Measurements from ENCODE around the gene MTFMT.

- TF ChIP-seq CTCF (conservative IDR thresholded peaks at IDR 0.05; ENCODE audit: low read depth in 2 of 2): no peak
- TF ChIP-seq STAT1 (IDR thresholded peaks at IDR 0.05; ENCODE audit: unreplicated experiment): no peak
- no peak for TF ChIP-seq ETS1 (IDR thresholded peaks at IDR 0.05)
- TF ChIP-seq EZH2phosphoT487 (IDR thresholded peaks at IDR 0.05; ENCODE audit: unreplicated experiment): no peak
- no peak for TF ChIP-seq EZH2 (IDR thresholded peaks at IDR 0.05; ENCODE audit: low read depth, unreplicated experiment)
- no peak for TF ChIP-seq JUNB (IDR thresholded peaks at IDR 0.05; ENCODE audit: unreplicated experiment)
- TF ChIP-seq REST (IDR thresholded peaks at IDR 0.05; ENCODE audit: unreplicated experiment): no peak
- no peak for TF ChIP-seq POLR2AphosphoS5 (IDR thresholded peaks at IDR 0.05; ENCODE audit: low read depth)
Measured at GRCh38 chr15:65021488-65021887, 8.0 kb downstream of the MTFMT start.
